Measurements from ENCODE around the gene MLYCD.

DNA sequence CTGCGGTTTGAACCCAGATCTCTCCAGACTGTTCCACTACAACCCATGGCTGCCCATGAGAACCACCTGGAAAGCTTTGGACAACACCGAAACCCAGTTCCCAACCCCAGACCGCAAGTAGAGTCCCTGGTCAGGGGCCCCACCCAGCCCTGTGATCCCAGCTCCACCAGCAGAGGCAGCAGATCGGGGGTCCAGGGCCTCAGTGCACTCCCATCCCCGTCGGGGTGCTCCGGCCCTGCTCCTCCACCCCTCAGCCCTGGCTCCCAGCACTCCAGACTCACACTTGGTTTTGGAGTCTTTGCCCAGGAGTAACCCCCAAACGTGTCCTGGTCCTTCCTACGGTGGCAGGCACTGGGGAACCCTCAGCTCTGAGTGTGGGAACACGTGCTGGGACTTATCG is 33.4 kb downstream of the MLYCD start:
- no peak for TF ChIP-seq POLR2A (IDR thresholded peaks at IDR 0.05)
- TF ChIP-seq, protein P1, sequence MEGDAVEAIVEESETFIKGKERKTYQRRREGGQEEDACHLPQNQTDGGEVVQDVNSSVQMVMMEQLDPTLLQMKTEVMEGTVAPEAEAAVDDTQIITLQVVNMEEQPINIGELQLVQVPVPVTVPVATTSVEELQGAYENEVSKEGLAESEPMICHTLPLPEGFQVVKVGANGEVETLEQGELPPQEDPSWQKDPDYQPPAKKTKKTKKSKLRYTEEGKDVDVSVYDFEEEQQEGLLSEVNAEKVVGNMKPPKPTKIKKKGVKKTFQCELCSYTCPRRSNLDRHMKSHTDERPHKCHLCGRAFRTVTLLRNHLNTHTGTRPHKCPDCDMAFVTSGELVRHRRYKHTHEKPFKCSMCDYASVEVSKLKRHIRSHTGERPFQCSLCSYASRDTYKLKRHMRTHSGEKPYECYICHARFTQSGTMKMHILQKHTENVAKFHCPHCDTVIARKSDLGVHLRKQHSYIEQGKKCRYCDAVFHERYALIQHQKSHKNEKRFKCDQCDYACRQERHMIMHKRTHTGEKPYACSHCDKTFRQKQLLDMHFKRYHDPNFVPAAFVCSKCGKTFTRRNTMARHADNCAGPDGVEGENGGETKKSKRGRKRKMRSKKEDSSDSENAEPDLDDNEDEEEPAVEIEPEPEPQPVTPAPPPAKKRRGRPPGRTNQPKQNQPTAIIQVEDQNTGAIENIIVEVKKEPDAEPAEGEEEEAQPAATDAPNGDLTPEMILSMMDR (IDR thresholded peaks at IDR 0.05): no peak
